ENCODE data around the gene INO80E. TPM values are rescaled to one million over a fixed set of nuclear protein-coding genes. Genes with fewer than 3 reads are reported as not detected.
"Not testable (repeated sequence)": the region's sequence is repeated elsewhere in the genome, so short reads cannot be mapped to it uniquely, and the experiment has no call there.

INO80E gene
- total RNA-seq, 1 experiment from 2014 or later: 67.7 TPM

GRCh38 chr16:30006659-30007377 is 10.8 kb downstream of the INO80E start:
- H3K27me3 ChIP-seq (ENCODE audit: low read length): no peaks in the 10 kb centered on the region
- H4K20me1 ChIP-seq (ENCODE audit: insufficient read depth, low read depth, low read length): 0 out of 2 replicates have a peak, but pooled peaks cover 10% of the 10 kb centered on the region
- no peak overlapping the region for H3K4me3 ChIP-seq (ENCODE audit: low read length)
- H3K36me3 ChIP-seq (ENCODE audit: insufficient read depth, low read length): no peaks in the 10 kb centered on the region
- H2AFZ ChIP-seq (ENCODE audit: low read length): no peak overlapping the region
- no peak overlapping the region for H3K4me2 ChIP-seq (ENCODE audit: low read depth, low read length, poor library complexity, severe bottlenecking)
- no peaks in the 10 kb centered on the region for H3K9me3 ChIP-seq (ENCODE audit: low read length)
- no peaks in the 10 kb centered on the region for H3K9me2 ChIP-seq (replicated peaks; ENCODE audit: insufficient read depth, low read length)
- H3K27ac ChIP-seq (ENCODE audit: low read length): no peak overlapping the region
- DNase-seq: no peak
- H3K4me1 ChIP-seq (ENCODE audit: low read length): peaks cover 25% of the 10 kb centered on the region
- no peaks in the 10 kb centered on the region for H3K79me2 ChIP-seq (ENCODE audit: low read length)
- no peak overlapping the region for H3K9ac ChIP-seq (ENCODE audit: low read length)

GRCh38 chr16:30007378-30007895 is 11.4 kb downstream of the INO80E start:
- no peak overlapping the region for H2AFZ ChIP-seq (ENCODE audit: low read length)
- no peaks in the 10 kb centered on the region for H3K9me2 ChIP-seq (replicated peaks; ENCODE audit: insufficient read depth, low read length)
- no peaks in the 10 kb centered on the region for H3K79me2 ChIP-seq (ENCODE audit: low read length)
- no peak overlapping the region for H3K9ac ChIP-seq (ENCODE audit: low read length)
- 0 out of 2 replicates have a peak, but pooled peaks cover 10% of the 10 kb centered on the region for H4K20me1 ChIP-seq (ENCODE audit: insufficient read depth, low read depth, low read length)
- no peaks in the 10 kb centered on the region for H3K9me3 ChIP-seq (ENCODE audit: low read length)
- no peaks in the 10 kb centered on the region for H3K27me3 ChIP-seq (ENCODE audit: low read length)
- H3K4me3 ChIP-seq (ENCODE audit: low read length): no peak overlapping the region
- no peaks in the 10 kb centered on the region for H3K36me3 ChIP-seq (ENCODE audit: insufficient read depth, low read length)
- no peak for DNase-seq
- no peak overlapping the region for H3K4me2 ChIP-seq (ENCODE audit: low read depth, low read length, poor library complexity, severe bottlenecking)
- H3K4me1 ChIP-seq (ENCODE audit: low read length): peaks cover 25% of the 10 kb centered on the region
- no peak overlapping the region for H3K27ac ChIP-seq (ENCODE audit: low read length)

- DNase-seq: no peak
- no peaks in the 10 kb centered on the region for H3K27me3 ChIP-seq (ENCODE audit: low read length)
- no peak overlapping the region for H3K4me3 ChIP-seq (ENCODE audit: low read length)
- H4K20me1 ChIP-seq (ENCODE audit: insufficient read depth, low read depth, low read length): 0 out of 2 replicates have a peak, but pooled peaks cover 5% of the 10 kb centered on the region
- H2AFZ ChIP-seq (ENCODE audit: low read length): no peak overlapping the region
- no peaks in the 10 kb centered on the region for H3K36me3 ChIP-seq (ENCODE audit: insufficient read depth, low read length)
- no peak overlapping the region for H3K9ac ChIP-seq (ENCODE audit: low read length)
- no peak overlapping the region for H3K4me2 ChIP-seq (ENCODE audit: low read depth, low read length, poor library complexity, severe bottlenecking)
- H3K4me1 ChIP-seq (ENCODE audit: low read length): peaks cover 22% of the 10 kb centered on the region
- H3K79me2 ChIP-seq (ENCODE audit: low read length): no peaks in the 10 kb centered on the region
- H3K9me2 ChIP-seq (replicated peaks; ENCODE audit: insufficient read depth, low read length): no peaks in the 10 kb centered on the region
- H3K27ac ChIP-seq (ENCODE audit: low read length): no peak overlapping the region
- no peaks in the 10 kb centered on the region for H3K9me3 ChIP-seq (ENCODE audit: low read length)
Observed at GRCh38 chr16:30009085-30009862, 13.2 kb downstream of the INO80E start.

- no peak overlapping the region for H3K27ac ChIP-seq (ENCODE audit: low read length)
- no peaks in the 10 kb centered on the region for H3K9me2 ChIP-seq (replicated peaks; ENCODE audit: insufficient read depth, low read length)
- no peak overlapping the region for H2AFZ ChIP-seq (ENCODE audit: low read length)
- H4K20me1 ChIP-seq (ENCODE audit: insufficient read depth, low read depth, low read length): 0 out of 2 replicates have a peak, but pooled peaks cover 5% of the 10 kb centered on the region
- H3K4me2 ChIP-seq (ENCODE audit: low read depth, low read length, poor library complexity, severe bottlenecking): peak overlapping the region; percentile 47
- H3K4me3 ChIP-seq (ENCODE audit: low read length): peak overlapping the region; percentile 48; the same call in 1 of the 2 replicates
- H3K9me3 ChIP-seq (ENCODE audit: low read length): no peaks in the 10 kb centered on the region
- DNase-seq: no peak
- no peaks in the 10 kb centered on the region for H3K79me2 ChIP-seq (ENCODE audit: low read length)
- no peak overlapping the region for H3K9ac ChIP-seq (ENCODE audit: low read length)
- no peaks in the 10 kb centered on the region for H3K36me3 ChIP-seq (ENCODE audit: insufficient read depth, low read length)
- H3K4me1 ChIP-seq (ENCODE audit: low read length): peaks cover 14% of the 10 kb centered on the region
- no peaks in the 10 kb centered on the region for H3K27me3 ChIP-seq (ENCODE audit: low read length)
Observed at GRCh38 chr16:30009990-30010843, 14.2 kb downstream of the INO80E start.

GRCh38 chr16:30010844-30011713 is 15.0 kb downstream of the INO80E start, which contains the start of gene DOC2A:
TSS of gene DOC2A (minus strand) at chr16:30011027. CDS start at chr16:30010222, 805 bp downstream.
- H3K36me3 ChIP-seq (ENCODE audit: insufficient read depth, low read length): no peaks in the 10 kb centered on the region
- no peak for DNase-seq
- no peaks in the 10 kb centered on the region for H3K9me3 ChIP-seq (ENCODE audit: low read length)
- H3K27me3 ChIP-seq (ENCODE audit: low read length): no peaks in the 10 kb centered on the region
- H3K9me2 ChIP-seq (replicated peaks; ENCODE audit: insufficient read depth, low read length): no peaks in the 10 kb centered on the region
- H3K27ac ChIP-seq (ENCODE audit: low read length): no peak within 1 kb of the TSS
- peak within 1 kb of the TSS; percentile 47 for H3K4me2 ChIP-seq (ENCODE audit: low read depth, low read length, poor library complexity, severe bottlenecking)
- peak within 1 kb of the TSS; percentile 48; the same call in 1 of the 2 replicates for H3K4me3 ChIP-seq (ENCODE audit: low read length)
- no peaks in the 10 kb centered on the region for H4K20me1 ChIP-seq (ENCODE audit: insufficient read depth, low read depth, low read length)
- no peaks in the 10 kb centered on the region for H3K79me2 ChIP-seq (ENCODE audit: low read length)
- no peak within 1 kb of the TSS for H2AFZ ChIP-seq (ENCODE audit: low read length)
- 0 out of 2 replicates have a peak within 1 kb of the TSS, but pooled peaks have one; percentile 30 for H3K9ac ChIP-seq (ENCODE audit: low read length)
- peaks cover 6% of the 10 kb centered on the region for H3K4me1 ChIP-seq (ENCODE audit: low read length)

- H2AFZ ChIP-seq (ENCODE audit: low read length): no peak overlapping the region
Observed at GRCh38 chr16:30011714-30012504, 15.9 kb downstream of the INO80E start.

GRCh38 chr16:30012598-30012997 is 16.6 kb downstream of the INO80E start:
- H3K4me3 ChIP-seq (ENCODE audit: low read length); H3K4me2 ChIP-seq (ENCODE audit: low read depth, low read length, poor library complexity, severe bottlenecking); H3K27me3 ChIP-seq (ENCODE audit: low read length); H3K9ac ChIP-seq (ENCODE audit: low read length); DNase-seq; H3K9me3 ChIP-seq (ENCODE audit: low read length); H3K4me1 ChIP-seq (ENCODE audit: low read length); H3K36me3 ChIP-seq (ENCODE audit: insufficient read depth, low read length); H3K27ac ChIP-seq (ENCODE audit: low read length); H2AFZ ChIP-seq (ENCODE audit: low read length); H4K20me1 ChIP-seq (ENCODE audit: insufficient read depth, low read depth, low read length); H3K79me2 ChIP-seq (ENCODE audit: low read length); H3K9me2 ChIP-seq (replicated peaks; ENCODE audit: insufficient read depth, low read length): not testable (repeated sequence)

More at GRCh38 chr16:30011714-30012504, 15.9 kb downstream of the INO80E start:
- no peaks in the 10 kb centered on the region for H3K27me3 ChIP-seq (ENCODE audit: low read length)
- no peaks in the 10 kb centered on the region for H3K9me3 ChIP-seq (ENCODE audit: low read length)
- H3K4me3 ChIP-seq (ENCODE audit: low read length): no peak overlapping the region; the same call in 1 of the 2 replicates
- 0 out of 2 replicates have a peak overlapping the region, but pooled peaks have one; percentile 30 for H3K9ac ChIP-seq (ENCODE audit: low read length)
- no peaks in the 10 kb centered on the region for H3K79me2 ChIP-seq (ENCODE audit: low read length)
- no peak overlapping the region for H3K27ac ChIP-seq (ENCODE audit: low read length)
- no peak for DNase-seq
- no peaks in the 10 kb centered on the region for H3K9me2 ChIP-seq (replicated peaks; ENCODE audit: insufficient read depth, low read length)
- no peaks in the 10 kb centered on the region for H4K20me1 ChIP-seq (ENCODE audit: insufficient read depth, low read depth, low read length)
- H3K4me1 ChIP-seq (ENCODE audit: low read length): peaks cover 6% of the 10 kb centered on the region
- H3K36me3 ChIP-seq (ENCODE audit: insufficient read depth, low read length): no peaks in the 10 kb centered on the region
- no peak overlapping the region for H3K4me2 ChIP-seq (ENCODE audit: low read depth, low read length, poor library complexity, severe bottlenecking)
